GM12865 (cell line): ENCODE measurements around the gene IDUA.
"Not testable (repeated sequence)": the region's sequence is repeated elsewhere in the genome, so short reads cannot be mapped to it uniquely, and the experiment has no call there.

Source experiments
- DNase-seq: peaks from one replicate; pipeline ENCODE4 v3.0.0; 2010; ENCODE audit warnings: low read depth
- H3K4me3 ChIP-seq: 2 replicates; pipeline ENCODE4 v1.5.1; 2011; ENCODE audit warnings: mild to moderate bottlenecking, low read depth, low read length, control low read depth
- TF ChIP-seq, protein P1 (sequence below): IDR thresholded peaks from 2 replicates; pipeline ENCODE4 v1.5.1; 2011; ENCODE audit warnings: low read length, control low read depth, low read depth, inconsistent platforms; ENCODE audit not compliant: insufficient read depth; ENCODE audit errors: missing control alignments

The IDUA gene

DNA sequence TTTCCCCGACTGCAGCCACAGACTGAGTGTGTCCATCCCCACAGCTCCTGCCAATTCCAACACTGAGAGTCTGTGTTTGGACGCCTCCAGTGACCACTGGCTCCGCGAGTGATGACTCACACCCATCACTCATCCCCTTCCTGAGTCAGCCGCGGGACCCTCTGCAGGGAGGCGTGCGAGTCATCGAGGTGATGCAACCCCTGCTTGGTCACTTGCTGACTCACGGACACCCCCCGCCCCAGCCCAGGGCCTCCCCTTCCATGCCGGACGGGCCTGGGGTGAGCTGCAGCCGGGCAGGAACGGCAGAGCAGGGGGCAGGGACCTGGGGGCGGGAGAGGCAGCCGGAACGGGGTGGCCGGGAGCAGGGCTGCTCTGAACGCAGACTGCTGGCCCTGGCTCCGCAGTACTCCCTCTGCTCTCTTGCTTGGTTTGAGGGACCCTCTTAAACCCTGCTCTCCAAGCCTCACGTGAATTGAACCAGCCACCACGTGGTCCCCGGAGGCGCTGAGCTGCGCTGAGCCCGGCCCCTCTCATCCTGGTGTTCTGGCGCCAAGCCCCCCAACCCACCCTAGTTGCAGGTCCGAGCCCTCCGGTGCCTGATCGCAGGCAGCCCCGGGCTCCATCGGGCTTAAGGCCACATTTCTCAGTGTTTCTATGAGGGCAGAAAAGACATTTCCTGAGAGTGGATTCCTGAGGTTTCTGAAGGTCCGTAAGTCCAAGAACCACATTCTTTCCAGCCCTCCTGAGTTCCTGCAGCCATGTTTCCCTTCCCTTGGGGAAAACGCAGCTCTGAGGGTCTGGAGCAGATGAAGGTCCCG lies 57.0 kb downstream of the IDUA start:
- TF ChIP-seq, protein P1, sequence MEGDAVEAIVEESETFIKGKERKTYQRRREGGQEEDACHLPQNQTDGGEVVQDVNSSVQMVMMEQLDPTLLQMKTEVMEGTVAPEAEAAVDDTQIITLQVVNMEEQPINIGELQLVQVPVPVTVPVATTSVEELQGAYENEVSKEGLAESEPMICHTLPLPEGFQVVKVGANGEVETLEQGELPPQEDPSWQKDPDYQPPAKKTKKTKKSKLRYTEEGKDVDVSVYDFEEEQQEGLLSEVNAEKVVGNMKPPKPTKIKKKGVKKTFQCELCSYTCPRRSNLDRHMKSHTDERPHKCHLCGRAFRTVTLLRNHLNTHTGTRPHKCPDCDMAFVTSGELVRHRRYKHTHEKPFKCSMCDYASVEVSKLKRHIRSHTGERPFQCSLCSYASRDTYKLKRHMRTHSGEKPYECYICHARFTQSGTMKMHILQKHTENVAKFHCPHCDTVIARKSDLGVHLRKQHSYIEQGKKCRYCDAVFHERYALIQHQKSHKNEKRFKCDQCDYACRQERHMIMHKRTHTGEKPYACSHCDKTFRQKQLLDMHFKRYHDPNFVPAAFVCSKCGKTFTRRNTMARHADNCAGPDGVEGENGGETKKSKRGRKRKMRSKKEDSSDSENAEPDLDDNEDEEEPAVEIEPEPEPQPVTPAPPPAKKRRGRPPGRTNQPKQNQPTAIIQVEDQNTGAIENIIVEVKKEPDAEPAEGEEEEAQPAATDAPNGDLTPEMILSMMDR = no peak
- DNase-seq = no peak
- H3K4me3 ChIP-seq = no peak overlapping the region

DNA sequence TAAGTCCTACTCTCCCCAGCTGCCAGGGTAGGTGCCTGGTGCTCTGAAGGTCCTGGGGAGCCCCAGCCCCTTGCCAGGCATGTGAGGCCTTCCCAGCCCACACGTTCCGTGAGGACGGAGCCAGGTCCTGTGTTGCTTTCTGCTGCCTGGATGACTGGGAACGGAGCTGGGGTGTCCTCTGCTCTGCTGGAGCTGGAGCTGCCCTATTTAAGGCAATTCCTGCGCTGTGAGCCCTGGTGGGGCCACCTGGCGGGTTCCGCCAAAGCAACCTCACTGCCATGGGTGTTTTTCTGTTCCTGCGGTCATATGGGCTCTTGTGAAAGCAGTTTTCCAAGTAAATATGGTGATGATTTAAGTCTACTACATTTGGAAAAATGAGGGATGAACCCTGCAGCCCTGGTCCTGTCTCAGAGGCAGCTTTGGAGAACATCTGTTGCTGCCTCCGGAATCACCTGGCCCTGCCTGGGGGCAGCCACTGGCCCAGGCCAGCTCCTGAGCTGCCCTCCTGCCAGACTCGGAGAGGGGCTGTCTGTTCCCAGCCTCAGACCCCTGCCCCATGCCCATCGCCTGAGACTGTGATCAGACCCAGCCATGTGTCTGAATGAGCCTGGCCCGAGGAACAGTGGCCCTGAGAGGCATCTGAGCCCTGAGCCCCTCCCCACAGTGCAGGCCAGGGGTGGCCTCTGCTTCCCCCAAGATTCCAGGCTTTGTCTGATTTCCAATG lies 57.8 kb downstream of the IDUA start:
- H3K4me3 ChIP-seq = no peak overlapping the region
- TF ChIP-seq, protein P1 = no peak
- no peak for DNase-seq

DNA sequence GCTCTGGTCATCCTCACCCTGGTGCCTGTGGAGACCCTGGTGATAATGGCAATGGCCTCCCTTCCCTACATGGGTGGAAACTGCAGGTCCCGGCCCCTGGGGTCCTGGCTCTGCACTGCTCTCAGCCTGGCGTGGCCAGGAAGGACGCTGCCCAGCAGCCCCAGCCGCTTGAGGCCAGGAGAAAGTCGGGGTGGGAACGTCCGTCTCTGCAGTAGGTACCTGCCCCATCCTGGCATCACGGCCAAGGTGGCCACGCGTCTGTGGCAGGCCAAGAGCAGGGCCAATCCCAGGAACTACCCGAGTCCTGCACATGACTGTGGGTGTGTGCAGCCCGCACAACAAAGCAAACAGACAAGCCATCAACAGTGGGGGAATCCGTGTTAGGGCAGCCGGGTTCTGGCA lies 58.4 kb downstream of the IDUA start:
- no peak for DNase-seq

DNA sequence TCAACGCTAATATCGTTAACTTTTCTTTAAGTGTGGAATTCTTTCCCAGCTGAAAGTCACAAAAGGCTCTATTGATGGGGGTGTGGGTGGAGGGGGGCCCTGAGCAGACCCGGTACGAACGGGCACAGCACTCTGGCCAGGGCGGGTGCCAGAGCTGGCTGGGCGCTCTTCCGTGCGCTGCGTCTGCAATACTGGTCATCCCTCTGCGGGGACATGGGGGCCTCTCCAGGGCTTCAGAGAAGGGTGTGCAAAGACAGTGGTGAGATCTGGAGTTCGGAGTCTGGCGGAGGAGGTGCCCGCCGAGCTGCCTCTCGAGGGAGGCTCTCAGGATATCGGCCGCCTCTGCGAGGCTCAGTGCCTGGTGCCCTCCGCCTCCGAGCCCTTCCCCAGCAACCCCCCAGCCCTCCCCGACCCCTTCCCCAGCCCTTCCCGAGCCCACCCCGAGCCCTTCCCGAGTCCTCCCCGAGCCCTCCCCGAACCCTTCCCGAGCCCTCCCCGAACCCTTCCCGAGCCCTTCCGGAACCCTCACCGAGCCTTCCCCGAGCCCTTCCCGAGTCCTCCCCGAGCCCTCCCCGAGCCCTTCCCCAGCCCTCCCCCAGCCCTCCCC lies 58.9 kb downstream of the IDUA start:
- no peak for DNase-seq
- H3K4me3 ChIP-seq = no peak overlapping the region
- TF ChIP-seq, protein P1 = no peak

More for the DNA sequence above, 58.4 kb downstream of the IDUA start:
- TF ChIP-seq, protein P1 = no peak
- H3K4me3 ChIP-seq = no peak overlapping the region

DNA sequence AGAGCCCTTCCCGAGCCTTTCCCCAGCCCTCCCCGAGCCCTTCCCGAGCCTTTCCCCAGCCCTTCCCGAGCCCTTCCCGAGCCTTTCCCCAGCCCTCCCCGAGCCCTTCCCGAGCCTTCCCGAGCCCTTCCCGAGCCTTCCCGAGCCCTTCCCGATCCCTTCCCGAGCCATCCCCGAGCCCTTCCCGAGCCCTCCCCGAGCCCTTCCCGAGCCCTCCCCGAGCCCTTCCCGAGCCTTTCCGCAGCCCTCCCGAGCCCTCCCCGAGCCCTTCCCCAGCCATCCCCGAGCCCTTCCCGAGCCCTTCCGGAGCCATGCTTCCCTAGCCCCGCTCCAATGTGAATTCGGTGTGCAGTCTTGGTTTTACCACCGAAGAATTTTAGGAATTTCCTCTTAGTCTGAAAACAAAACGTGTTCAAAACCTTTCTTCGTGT lies 59.8 kb downstream of the IDUA start:
- H3K4me3 ChIP-seq, DNase-seq: not testable (repeated sequence)

DNA sequence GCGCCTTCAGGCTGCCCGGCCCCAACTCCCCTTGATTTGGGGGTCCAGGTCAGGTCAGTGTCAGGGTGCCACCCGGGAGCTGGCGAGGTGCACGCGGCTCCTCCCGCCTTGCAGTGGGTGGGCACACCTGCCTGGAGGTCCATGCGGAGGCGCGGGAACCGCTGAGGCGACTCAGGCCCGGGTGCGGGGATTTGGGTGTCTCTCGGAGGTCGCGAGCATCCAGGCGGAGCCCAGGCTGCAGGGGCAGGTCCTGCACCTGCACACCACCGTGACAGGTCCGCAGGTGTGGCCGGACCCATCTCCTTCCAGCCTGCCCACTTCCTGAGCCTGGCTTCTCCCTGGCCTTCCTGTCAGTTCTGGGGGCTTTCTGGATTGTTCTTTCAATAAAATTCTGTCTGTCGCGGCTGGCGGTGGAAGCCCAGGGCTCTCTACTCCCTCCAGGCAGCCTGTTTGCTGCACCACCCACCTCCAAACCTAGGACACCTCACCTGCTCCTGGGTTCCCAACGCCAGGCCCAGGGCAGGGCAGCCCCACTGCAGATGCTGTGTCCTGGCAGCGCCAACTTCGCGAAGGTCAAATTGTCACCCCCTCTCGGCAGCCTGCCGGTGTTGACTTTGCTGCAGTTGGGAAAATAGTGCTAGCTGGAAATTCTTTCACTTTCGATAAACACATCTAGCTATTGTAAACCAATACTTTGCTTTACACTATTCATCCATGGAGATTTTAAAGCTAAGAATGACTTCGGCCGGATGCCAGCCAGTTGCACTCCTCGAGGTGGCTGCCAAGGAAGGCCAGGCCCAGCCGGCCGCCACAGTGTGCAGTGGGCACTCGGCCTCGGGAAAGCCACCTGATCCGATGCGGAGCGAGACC lies 60.5 kb downstream of the IDUA start:
- no peak overlapping the region for H3K4me3 ChIP-seq
- no peak for DNase-seq
- TF ChIP-seq, protein P1 = no peak
